CD4-positive, alpha-beta T cell treated with Interleukin-4 for 4 hours (primary cell): ENCODE data around the gene CNTN6.

ENCODE experiments used
- DNase-seq: peaks from one replicate; pipeline ENCODE4 v3.0.0-alpha.2; 2020

CNTN6 gene

GRCh38 chr3:1092771-1093170 lies at the start of gene CNTN6:
Gene CNTN6 (plus strand): TSS chr3:1093024. CDS start chr3:1148009, 54,985 bp downstream.
- DNase-seq: no peak

GRCh38 chr3:1048558-1048957 lies 44.3 kb upstream of the CNTN6 start:
- no peak for DNase-seq

GRCh38 chr3:1055870-1056269 lies 37.0 kb upstream of the CNTN6 start:
- no peak for DNase-seq

GRCh38 chr3:1056744-1057143 lies 36.1 kb upstream of the CNTN6 start:
- no peak for DNase-seq

- no peak for DNase-seq
These were observed 35.4 kb upstream of the CNTN6 start for GRCh38 chr3:1057436-1057835.

- DNase-seq: no peak
These were observed 23.8 kb upstream of the CNTN6 start for GRCh38 chr3:1068985-1069384.

GRCh38 chr3:1072041-1072440 lies 20.8 kb upstream of the CNTN6 start:
- DNase-seq: no peak

GRCh38 chr3:1079662-1080061 lies 13.2 kb upstream of the CNTN6 start:
- no peak for DNase-seq

GRCh38 chr3:1082108-1082507 lies 10.7 kb upstream of the CNTN6 start:
- no peak for DNase-seq

GRCh38 chr3:1087066-1087560 lies 5.7 kb upstream of the CNTN6 start:
- DNase-seq: no peak

- no peak for DNase-seq
These were observed 4.3 kb upstream of the CNTN6 start for GRCh38 chr3:1088503-1088902.

GRCh38 chr3:1091286-1091685 lies 1.5 kb upstream of the CNTN6 start:
- no peak for DNase-seq

- DNase-seq: no peak
These were observed 763 bp upstream of the CNTN6 start for GRCh38 chr3:1092061-1092460.

- DNase-seq: no peak
These were observed 393 bp downstream of the CNTN6 start for GRCh38 chr3:1093217-1093616.

- DNase-seq: no peak
These were observed 10.7 kb downstream of the CNTN6 start for GRCh38 chr3:1103525-1103924.

- no peak for DNase-seq
These were observed 25.1 kb downstream of the CNTN6 start for GRCh38 chr3:1117843-1118473.

- DNase-seq: no peak
These were observed 38.3 kb downstream of the CNTN6 start for GRCh38 chr3:1131166-1131565.

- DNase-seq: no peak
These were observed 42.4 kb downstream of the CNTN6 start for GRCh38 chr3:1135194-1135593.

- no peak for DNase-seq
These were observed 45.2 kb downstream of the CNTN6 start for GRCh38 chr3:1138036-1138435.

GRCh38 chr3:1139071-1139470 lies 46.2 kb downstream of the CNTN6 start:
- DNase-seq: no peak

- no peak for DNase-seq
These were observed 54.5 kb downstream of the CNTN6 start for GRCh38 chr3:1147326-1147725.

- DNase-seq: no peak
These were observed 55.0 kb downstream of the CNTN6 start for GRCh38 chr3:1147819-1148218.

GRCh38 chr3:1164101-1164500 lies 71.3 kb downstream of the CNTN6 start:
- no peak for DNase-seq

GRCh38 chr3:1171320-1171719 lies 78.5 kb downstream of the CNTN6 start:
- DNase-seq: no peak

GRCh38 chr3:1172644-1173043 lies 79.8 kb downstream of the CNTN6 start:
- no peak for DNase-seq
